NCI-H1417 treated with DMSO at 0.1 percent for 48 hours (cell line): ENCODE results near the gene PCA3.

Experiments
- DNase-seq: peaks from one replicate; lab custom pipeline; 2025; lab: John Stamatoyannopoulos, UW

The PCA3 gene

DNA sequence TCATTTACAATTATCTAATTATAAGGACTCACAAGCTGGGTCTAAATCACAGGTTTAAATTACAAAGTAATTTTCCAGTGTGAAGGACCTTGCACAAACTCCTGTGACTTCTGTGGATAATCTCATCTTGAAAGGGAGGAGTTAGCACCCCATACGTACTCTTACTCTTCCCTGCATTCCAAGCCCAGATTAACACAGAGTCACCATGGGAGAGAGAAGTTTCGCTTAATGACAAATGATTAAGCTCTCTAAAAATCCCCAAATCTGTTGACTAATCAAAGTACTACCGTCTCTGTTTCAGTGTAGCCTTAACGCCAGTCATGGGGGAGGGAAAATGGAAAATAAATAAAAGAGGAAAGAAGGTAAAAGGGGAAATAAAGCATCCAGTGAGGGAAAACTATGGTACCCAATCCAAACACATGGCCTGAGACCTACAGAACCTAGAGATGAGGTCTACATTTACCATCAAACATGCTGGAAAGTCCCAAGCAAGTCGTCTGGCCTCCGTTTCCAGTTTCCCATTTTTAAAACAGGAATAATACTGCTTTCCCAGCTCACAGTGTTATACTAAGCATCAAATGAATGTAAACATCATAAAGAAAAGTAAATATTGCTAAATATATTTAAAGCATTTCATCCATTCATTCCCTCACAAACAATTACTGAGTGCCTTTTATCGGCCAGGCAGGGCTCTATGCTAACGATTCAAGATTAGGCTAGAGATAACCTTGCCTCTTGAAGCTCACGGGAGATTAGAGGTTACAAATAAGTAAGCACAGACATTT is 63.2 kb downstream of the PCA3 start:
- no peak for DNase-seq

DNA sequence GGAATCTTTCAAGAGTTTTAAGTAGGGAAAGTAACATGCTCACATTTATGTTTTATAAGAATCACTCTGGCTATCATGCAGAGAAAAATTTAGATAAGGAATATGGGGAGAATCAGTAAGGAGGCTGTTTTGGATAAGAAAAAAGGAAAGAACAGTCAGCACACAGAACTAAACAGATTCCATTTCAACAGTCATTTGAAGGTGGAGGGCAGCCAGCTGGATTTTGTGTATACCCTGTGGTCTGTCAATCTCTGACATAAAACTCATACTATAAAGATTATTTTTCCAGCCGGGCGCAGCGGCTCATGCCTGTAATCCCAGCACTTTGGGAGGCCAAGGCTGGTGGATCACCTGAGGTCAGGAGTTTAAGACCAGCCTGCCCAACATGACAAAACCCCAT is 64.2 kb downstream of the PCA3 start:
- DNase-seq, result no peak

DNA sequence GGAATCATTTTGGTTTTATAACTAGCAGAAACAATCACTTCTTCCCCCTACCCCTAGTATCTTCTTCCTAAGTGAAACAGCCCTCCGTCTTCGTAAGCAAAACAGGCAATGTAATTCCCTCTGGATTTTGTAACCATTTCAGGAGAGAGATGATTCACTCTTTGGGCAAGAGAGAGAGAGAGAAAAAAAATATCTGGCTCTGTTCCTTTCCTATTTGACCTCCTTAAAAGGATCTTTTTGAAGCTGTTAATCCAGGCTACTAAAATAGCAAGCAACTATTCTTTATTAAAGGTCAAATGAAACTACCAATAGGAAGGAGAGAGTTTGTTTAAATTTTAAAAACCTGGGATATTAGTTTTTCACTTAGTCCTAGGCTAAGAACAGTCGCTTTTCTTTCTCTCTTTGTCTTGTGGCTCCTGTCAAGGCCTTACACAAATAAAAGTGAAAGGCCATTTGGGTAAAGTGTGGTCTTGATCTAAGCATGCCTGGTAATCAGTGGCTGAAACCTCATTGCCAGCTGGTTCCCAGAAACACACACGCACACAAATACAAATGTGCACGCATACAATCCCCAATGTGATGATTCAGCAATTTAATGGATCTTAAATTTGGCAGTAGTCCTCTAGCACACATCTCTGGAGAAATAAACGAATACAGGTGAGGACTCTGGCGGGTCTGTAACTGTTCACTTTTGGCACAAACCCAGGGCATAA is 71.5 kb downstream of the PCA3 start:
- DNase-seq, result no peak
